ENCODE measurements around the gene CDC34.

CDC34 gene

GRCh38 chr19:488505-489417 is 42.8 kb upstream of the CDC34 start:
- H3K4me3 ChIP-seq (ENCODE audit: low read depth, low read length): peak overlapping the region; percentile 93
- TF ChIP-seq, protein P1, sequence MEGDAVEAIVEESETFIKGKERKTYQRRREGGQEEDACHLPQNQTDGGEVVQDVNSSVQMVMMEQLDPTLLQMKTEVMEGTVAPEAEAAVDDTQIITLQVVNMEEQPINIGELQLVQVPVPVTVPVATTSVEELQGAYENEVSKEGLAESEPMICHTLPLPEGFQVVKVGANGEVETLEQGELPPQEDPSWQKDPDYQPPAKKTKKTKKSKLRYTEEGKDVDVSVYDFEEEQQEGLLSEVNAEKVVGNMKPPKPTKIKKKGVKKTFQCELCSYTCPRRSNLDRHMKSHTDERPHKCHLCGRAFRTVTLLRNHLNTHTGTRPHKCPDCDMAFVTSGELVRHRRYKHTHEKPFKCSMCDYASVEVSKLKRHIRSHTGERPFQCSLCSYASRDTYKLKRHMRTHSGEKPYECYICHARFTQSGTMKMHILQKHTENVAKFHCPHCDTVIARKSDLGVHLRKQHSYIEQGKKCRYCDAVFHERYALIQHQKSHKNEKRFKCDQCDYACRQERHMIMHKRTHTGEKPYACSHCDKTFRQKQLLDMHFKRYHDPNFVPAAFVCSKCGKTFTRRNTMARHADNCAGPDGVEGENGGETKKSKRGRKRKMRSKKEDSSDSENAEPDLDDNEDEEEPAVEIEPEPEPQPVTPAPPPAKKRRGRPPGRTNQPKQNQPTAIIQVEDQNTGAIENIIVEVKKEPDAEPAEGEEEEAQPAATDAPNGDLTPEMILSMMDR (IDR thresholded peaks at IDR 0.05; ENCODE audit: low read depth, low read length, missing control alignments): no peak
- peak; percentile 67 for DNase-seq (ENCODE audit: low read depth)

DNA sequence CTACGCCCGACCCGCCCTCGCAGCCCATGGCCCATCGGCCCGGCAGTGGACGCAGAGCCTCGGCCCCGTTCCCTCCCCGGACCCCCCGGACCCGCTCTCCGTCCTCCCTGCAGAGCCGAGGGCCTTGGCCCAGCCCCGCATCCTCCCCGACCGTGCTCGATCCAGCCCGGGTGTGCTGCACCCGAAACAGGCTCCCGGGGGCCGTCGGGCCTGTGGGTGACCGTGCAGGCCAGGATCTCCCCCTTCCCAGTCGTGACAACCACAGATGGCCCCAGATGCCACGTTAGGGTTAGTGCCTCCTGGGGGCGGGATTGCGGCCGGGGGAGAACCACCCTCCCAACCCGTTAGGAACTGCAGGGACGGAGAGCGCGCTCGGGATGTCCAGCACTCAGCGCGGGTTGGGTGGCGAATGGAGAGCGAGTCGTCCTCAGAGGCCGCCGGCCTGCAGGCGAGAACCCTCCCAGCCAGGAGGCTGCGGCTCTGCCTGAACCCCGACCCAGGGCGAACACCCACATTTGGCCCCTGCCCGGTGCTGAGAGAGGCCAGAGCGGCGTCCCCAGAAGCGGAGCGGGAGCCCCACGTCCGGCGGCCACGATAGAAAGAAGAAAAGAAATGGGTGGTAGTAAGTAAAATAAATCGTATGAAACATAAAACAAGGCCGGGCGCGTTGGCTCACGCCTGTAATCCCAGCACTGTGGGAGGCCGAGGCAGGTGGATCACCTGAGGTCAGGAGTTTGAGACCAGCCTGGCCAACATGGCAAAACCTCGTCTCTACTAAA is 42.0 kb upstream of the CDC34 start:
- peak overlapping the region; percentile 93 for H3K4me3 ChIP-seq (ENCODE audit: low read depth, low read length)
- no peak for DNase-seq (ENCODE audit: low read depth)
- TF ChIP-seq, protein P1 (IDR thresholded peaks at IDR 0.05; ENCODE audit: low read depth, low read length, missing control alignments): no peak

DNA sequence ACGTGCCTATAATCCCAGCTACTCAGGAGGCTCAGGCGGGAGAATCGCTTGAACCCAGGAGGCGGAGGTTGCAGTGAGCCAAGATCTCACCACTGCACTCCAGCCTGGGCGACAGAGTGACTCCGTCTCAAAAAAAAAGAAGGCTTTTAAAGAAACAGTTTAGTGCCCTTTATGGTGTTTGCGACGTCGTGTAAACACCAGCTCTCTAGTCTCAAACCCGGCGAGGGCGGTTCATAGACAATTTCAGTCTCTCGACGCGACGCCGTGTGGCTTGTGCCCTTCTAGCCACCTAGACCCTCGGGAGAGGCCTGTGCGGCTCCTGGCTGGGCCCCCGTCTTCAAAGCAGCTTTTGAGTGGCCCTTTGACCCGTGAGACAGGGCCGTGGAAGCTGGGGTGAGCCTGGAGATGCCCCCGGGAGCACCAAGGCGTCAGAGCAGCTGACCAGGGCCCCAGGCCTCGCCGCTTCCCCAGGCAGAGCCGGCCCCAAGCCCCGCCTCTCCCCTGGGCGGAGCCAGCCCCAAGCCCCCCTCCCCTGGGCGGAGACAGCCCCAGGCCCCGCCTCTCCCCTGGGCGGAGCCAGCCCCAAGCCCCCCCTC is 40.3 kb upstream of the CDC34 start:
- DNase-seq (ENCODE audit: low read depth): no peak

DNA sequence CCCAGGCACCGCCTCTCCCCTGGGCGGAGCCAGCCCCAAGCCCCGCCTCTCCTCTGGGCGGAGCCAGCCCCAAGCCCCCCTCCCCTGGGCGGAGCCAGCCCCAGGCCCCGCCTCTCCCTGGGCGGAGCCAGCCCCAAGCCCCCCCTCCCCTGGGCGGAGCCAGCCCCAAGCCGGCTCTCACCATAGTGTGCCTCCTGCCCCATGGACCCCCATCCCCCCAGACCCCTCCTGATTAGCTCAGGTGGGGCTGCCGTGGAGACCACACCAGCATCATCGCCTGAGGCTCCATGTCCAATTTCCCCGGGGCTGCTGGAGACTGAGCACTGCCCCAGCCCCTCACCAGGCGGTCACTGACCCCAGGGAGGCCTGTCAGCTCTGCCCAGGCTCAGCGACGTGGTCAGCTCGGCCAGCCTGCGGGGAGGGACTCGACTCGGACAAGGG is 39.4 kb upstream of the CDC34 start:
- TF ChIP-seq, protein P1 (IDR thresholded peaks at IDR 0.05; ENCODE audit: low read depth, low read length, missing control alignments): no peak
- DNase-seq (ENCODE audit: low read depth): no peak
- no peak overlapping the region for H3K4me3 ChIP-seq (ENCODE audit: low read depth, low read length)

More for the DNA sequence above, 40.3 kb upstream of the CDC34 start:
- no peak overlapping the region for H3K4me3 ChIP-seq (ENCODE audit: low read depth, low read length)
- TF ChIP-seq, protein P1 (IDR thresholded peaks at IDR 0.05; ENCODE audit: low read depth, low read length, missing control alignments): no peak

DNA sequence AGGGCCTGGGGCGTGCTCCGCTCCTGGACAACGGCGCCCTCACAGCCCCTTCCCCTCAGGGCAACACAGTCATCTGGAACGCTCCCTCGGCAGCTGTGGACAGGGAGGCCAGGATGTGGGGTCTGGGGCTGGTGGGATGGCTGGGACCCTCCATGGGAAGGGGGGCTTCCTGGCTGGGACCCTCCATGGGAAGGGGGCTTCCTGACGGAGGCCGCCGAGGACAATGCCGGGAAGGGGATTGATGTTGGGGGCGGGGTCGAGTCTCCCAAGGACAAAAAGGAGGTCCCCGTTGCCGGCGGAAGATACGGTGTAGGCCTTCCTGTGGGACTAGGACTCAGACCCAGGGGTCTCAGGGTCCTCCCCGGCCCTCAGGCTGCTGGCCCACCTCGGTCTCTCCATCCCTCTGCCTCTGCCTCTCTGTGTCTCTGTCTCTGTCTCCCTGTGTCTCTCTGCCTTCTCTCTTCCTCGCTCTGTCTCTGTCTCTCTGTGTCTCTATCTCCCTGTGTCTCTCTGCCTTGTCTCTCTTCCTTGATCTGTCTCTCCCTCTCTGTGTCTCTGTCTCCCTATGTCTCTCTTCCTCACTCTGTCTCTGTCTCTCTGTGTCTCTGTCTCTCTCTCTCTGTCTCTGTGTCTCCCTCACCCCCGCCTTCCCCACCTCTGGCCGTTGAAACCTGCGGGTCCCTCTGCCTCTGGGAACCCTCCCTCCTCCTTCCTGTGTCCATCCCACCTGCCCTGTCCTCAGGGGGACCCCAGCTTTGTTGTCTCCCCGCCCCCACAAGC is 38.0 kb upstream of the CDC34 start:
- DNase-seq (ENCODE audit: low read depth): no peak
- TF ChIP-seq, protein P1 (IDR thresholded peaks at IDR 0.05; ENCODE audit: low read depth, low read length, missing control alignments): no peak
- H3K4me3 ChIP-seq (ENCODE audit: low read depth, low read length): no peak overlapping the region

Data from GM12864 (cell line).